ENCODE data around the gene LLCFC1.

The LLCFC1 gene

GRCh38 chr7:142942746-142943145, 3.5 kb downstream of the LLCFC1 start:
- Mint-ChIP-seq H3K36me3 (ENCODE audit: low read depth) (no peaks in the 10 kb centered on the region), H3K4me1 (ENCODE audit: low read depth) (no peaks in the 10 kb centered on the region), H3K27ac (no peak overlapping the region), H3K9me3 (no peaks in the 10 kb centered on the region), H3K4me3 (no peak overlapping the region), H3K27me3 (ENCODE audit: low read depth) (no peaks in the 10 kb centered on the region)

GRCh38 chr7:142943706-142944268, 4.5 kb downstream of the LLCFC1 start:
- Mint-ChIP-seq H3K36me3 (ENCODE audit: low read depth) (no peaks in the 10 kb centered on the region), H3K9me3 (no peaks in the 10 kb centered on the region), H3K27me3 (ENCODE audit: low read depth) (no peaks in the 10 kb centered on the region), H3K4me3 (no peak overlapping the region), H3K4me1 (ENCODE audit: low read depth) (no peaks in the 10 kb centered on the region), H3K27ac (no peak overlapping the region)

- Mint-ChIP-seq H3K9me3 (no peaks in the 10 kb centered on the region), H3K27me3 (ENCODE audit: low read depth) (no peaks in the 10 kb centered on the region), H3K36me3 (ENCODE audit: low read depth) (no peaks in the 10 kb centered on the region), H3K4me1 (ENCODE audit: low read depth) (no peaks in the 10 kb centered on the region), H3K4me3 (no peak overlapping the region), H3K27ac (no peak overlapping the region)
These were observed 5.7 kb downstream of the LLCFC1 start for GRCh38 chr7:142945001-142945400.

- Mint-ChIP-seq H3K4me1 (ENCODE audit: low read depth) (no peaks in the 10 kb centered on the region), H3K36me3 (ENCODE audit: low read depth) (no peaks in the 10 kb centered on the region), H3K4me3 (no peak overlapping the region), H3K27ac (no peak overlapping the region), H3K27me3 (ENCODE audit: low read depth) (peaks cover 6% of the 10 kb centered on the region), H3K9me3 (no peaks in the 10 kb centered on the region)
These were observed 9.3 kb downstream of the LLCFC1 start for GRCh38 chr7:142948603-142949002.

GRCh38 chr7:142950235-142950634, 11.0 kb downstream of the LLCFC1 start:
- H3K27me3 Mint-ChIP-seq (ENCODE audit: low read depth), result peaks cover 6% of the 10 kb centered on the region
- H3K36me3 Mint-ChIP-seq (ENCODE audit: low read depth), result no peaks in the 10 kb centered on the region
- no peak overlapping the region for H3K27ac Mint-ChIP-seq
- H3K4me3 Mint-ChIP-seq, result no peak overlapping the region
- H3K4me1 Mint-ChIP-seq (ENCODE audit: low read depth), result no peaks in the 10 kb centered on the region
- H3K9me3 Mint-ChIP-seq, result peaks cover 9% of the 10 kb centered on the region

DNA sequence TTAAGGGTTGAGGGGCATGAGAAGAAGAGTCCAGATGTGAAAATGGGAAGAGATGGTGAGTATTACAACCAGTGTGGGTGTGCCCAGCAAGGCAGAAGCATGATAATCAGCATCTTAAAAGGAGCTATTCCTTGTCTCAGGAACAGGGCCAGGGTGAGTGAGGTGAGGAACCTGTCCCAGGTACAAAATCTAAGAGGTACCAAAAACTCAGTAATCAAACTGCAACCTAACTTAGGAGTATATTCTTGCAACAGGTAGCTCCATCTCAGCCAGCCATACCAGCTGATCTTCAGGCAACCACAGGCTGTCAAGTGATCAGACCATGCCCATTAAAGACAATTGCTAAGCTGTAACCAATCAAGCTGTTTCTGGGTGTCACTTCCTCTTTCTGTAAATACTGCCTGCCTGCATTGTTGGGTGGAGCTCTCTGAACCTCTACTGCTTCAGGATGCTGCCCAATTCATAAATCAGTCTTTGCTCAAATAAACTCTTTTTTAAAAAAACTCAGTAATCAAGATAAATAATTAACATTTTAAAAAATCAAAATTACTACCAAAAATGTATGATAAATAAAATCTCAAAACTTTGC, 15.5 kb downstream of the LLCFC1 start:
- Mint-ChIP-seq H3K36me3 (ENCODE audit: low read depth) (peaks cover 2% of the 10 kb centered on the region), H3K27ac (no peak overlapping the region), H3K4me1 (ENCODE audit: low read depth) (no peaks in the 10 kb centered on the region), H3K27me3 (ENCODE audit: low read depth) (peaks cover 23% of the 10 kb centered on the region), H3K9me3 (peaks cover 17% of the 10 kb centered on the region), H3K4me3 (no peak overlapping the region)

GRCh38 chr7:142956951-142957623, 17.8 kb downstream of the LLCFC1 start:
- H3K27ac Mint-ChIP-seq, result no peak overlapping the region

DNA sequence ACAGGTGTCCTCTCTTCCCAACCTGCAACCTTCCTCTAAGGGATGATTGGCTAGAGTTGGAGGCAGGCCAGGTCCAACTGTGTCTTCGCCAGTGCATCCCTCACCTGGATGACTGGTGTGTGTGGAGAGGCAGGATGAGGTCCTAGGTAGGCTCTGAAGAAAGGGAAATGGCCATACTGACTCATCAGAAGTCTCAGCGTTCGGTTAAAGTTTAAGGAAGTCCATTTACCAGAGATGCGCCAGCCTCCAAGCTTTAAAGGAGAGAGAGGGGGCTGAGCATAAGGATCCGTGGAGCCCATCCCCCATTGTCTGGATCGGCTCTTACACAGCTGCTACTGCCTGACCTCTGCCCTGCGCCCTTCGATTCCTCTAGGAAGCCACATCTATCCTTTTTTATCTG, 18.4 kb downstream of the LLCFC1 start:
- Mint-ChIP-seq H3K36me3 (ENCODE audit: low read depth) (peaks cover 2% of the 10 kb centered on the region), H3K9me3 (peaks cover 17% of the 10 kb centered on the region), H3K27me3 (ENCODE audit: low read depth) (peaks cover 24% of the 10 kb centered on the region), H3K4me3 (no peak overlapping the region), H3K27ac (no peak overlapping the region), H3K4me1 (ENCODE audit: low read depth) (no peaks in the 10 kb centered on the region)

More at GRCh38 chr7:142956951-142957623, 17.8 kb downstream of the LLCFC1 start:
- H3K4me1 Mint-ChIP-seq (ENCODE audit: low read depth), result no peaks in the 10 kb centered on the region
- no peak overlapping the region for H3K4me3 Mint-ChIP-seq
- H3K27me3 Mint-ChIP-seq (ENCODE audit: low read depth), result peaks cover 24% of the 10 kb centered on the region
- H3K36me3 Mint-ChIP-seq (ENCODE audit: low read depth), result peaks cover 2% of the 10 kb centered on the region
- peaks cover 17% of the 10 kb centered on the region for H3K9me3 Mint-ChIP-seq

- H3K4me1 Mint-ChIP-seq (ENCODE audit: low read depth), result no peaks in the 10 kb centered on the region
- H3K36me3 Mint-ChIP-seq (ENCODE audit: low read depth), result peaks cover 2% of the 10 kb centered on the region
- H3K27ac Mint-ChIP-seq, result no peak overlapping the region
- H3K4me3 Mint-ChIP-seq, result no peak overlapping the region
- peaks cover 29% of the 10 kb centered on the region for H3K27me3 Mint-ChIP-seq (ENCODE audit: low read depth)
- peaks cover 12% of the 10 kb centered on the region for H3K9me3 Mint-ChIP-seq
These were observed 19.9 kb downstream of the LLCFC1 start for GRCh38 chr7:142959202-142959601.

DNA sequence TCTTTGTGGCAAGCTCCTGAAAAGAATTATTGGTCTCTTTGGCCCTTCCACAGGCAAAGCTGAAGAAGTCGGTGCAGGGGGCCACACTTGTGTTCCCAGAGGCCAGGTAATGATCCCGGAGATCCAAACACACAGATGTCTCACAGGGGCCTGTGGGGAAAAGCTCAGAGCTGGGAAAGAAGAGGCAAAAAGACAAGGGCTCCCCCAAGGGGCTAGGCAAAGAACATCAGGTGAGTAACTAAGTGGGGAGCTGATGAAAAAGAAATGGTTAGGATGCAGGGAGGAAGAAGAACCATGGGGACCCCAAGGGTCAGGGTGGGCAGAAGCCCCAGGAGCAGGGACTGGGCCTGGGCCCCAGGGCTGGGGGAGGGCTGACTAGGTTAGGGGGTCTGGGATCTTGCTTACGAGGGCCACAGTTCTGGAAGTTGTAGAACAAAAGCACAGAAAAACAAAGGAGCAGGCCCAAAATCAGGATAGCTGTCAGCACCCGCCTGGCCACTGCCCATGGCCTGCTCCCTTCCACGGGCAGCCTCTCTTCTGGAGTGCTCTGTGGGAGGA, 21.8 kb downstream of the LLCFC1 start:
- H3K36me3 Mint-ChIP-seq (ENCODE audit: low read depth), result no peaks in the 10 kb centered on the region
- H3K9me3 Mint-ChIP-seq, result peaks cover 2% of the 10 kb centered on the region
- no peak overlapping the region for H3K27ac Mint-ChIP-seq
- no peak overlapping the region for H3K4me3 Mint-ChIP-seq
- H3K27me3 Mint-ChIP-seq (ENCODE audit: low read depth), result peaks cover 24% of the 10 kb centered on the region
- H3K4me1 Mint-ChIP-seq (ENCODE audit: low read depth), result no peaks in the 10 kb centered on the region

DNA sequence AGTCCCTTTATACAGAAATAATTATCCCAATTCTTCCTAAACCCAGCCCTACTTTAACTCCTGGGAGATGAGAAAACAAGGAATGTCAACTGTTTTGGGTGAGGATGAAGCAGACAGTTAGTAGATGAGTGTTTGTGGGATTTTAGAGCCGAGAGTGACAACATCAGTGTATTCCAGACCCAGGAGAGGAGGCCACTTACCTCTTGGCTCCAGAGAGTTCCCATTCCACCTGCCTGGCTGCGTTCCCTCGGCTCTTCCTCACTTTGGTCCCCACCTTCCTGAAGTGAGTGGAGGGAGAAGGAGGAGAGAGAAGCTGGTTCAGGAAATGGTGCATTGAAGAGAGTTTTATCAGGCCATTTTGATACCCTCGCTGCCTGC, 22.3 kb downstream of the LLCFC1 start:
- H3K4me1 Mint-ChIP-seq (ENCODE audit: low read depth), result no peaks in the 10 kb centered on the region
- H3K27me3 Mint-ChIP-seq (ENCODE audit: low read depth), result peaks cover 22% of the 10 kb centered on the region
- H3K36me3 Mint-ChIP-seq (ENCODE audit: low read depth), result no peaks in the 10 kb centered on the region
- no peak overlapping the region for H3K4me3 Mint-ChIP-seq
- no peaks in the 10 kb centered on the region for H3K9me3 Mint-ChIP-seq
- H3K27ac Mint-ChIP-seq, result no peak overlapping the region

DNA sequence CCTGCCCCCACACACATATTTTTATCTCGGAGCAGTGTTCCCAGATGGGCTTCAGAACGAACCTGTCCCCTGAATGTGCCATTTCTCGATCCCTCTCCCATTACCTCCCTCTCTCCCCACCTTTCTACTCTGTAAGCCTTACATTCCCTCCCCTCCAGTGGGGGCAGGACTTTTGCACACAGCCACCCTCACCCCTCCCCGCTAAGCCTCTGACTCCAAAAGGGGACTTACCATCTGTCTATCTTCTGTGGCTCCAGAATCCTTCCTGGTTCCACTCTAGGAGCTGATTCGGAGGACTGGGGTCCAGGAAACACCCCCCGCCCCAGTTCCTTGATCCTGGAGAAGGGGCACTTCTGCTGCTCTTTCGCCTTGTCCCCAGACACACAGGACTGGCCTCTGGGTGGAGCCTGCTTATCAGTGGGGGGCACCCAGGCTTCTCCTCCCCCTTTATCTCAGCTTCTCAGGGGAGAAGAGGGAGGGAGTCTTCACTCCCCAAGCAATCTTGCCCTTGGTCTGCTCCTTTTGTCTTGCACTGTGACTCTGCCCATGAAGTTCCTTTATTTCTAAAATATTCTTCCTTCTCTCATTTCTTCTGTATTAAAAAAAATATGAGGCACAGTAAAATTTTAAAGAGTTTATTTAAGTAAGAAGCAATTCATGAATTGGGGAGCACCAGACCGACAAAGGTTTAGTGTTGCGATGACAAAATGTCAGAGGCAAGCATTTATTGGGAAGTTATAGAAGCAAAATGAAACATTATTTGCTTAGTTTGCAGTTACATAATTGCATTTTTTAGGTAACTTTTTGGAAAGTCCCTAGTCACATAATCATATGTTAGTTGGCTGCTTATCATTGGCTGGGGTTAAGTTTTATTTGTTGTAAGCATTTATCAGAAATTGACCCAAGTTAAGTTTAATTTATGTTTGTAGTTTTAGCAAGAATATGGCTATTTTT, 23.0 kb downstream of the LLCFC1 start, which contains the start of gene KEL:
Gene KEL (minus strand): TSS at position 391 of the 954 bp plus-strand sequence. CDS start 157 bp downstream, at position 234.
- Mint-ChIP-seq H3K27ac (no peak within 1 kb of the TSS), H3K4me1 (ENCODE audit: low read depth) (no peaks in the 10 kb centered on the region), H3K4me3 (no peak within 1 kb of the TSS), H3K36me3 (ENCODE audit: low read depth) (no peaks in the 10 kb centered on the region), H3K27me3 (ENCODE audit: low read depth) (peaks cover 22% of the 10 kb centered on the region), H3K9me3 (no peaks in the 10 kb centered on the region)

DNA sequence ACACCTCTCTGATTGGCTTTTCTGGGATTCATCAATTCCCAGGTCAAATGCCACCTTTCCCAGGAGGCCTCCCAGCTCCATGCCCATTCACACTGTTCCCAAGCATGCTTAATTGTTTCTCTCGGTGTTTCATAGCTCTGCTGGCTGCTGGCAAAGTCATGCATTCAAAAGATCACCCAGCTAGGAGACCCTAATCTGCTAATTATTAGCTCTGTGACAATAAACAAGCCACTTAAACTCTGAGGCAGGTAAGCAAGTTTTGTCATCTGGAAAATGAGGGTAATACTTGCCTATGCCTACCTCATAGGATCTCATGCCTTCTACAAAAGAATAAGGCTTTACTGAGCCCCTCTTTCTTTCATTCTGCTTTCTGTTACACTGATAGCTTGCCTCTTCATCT, 23.7 kb downstream of the LLCFC1 start:
- no peaks in the 10 kb centered on the region for H3K9me3 Mint-ChIP-seq
- H3K36me3 Mint-ChIP-seq (ENCODE audit: low read depth), result no peaks in the 10 kb centered on the region
- H3K4me3 Mint-ChIP-seq, result no peak overlapping the region
- peaks cover 22% of the 10 kb centered on the region for H3K27me3 Mint-ChIP-seq (ENCODE audit: low read depth)
- H3K27ac Mint-ChIP-seq, result no peak overlapping the region
- no peaks in the 10 kb centered on the region for H3K4me1 Mint-ChIP-seq (ENCODE audit: low read depth)

DNA sequence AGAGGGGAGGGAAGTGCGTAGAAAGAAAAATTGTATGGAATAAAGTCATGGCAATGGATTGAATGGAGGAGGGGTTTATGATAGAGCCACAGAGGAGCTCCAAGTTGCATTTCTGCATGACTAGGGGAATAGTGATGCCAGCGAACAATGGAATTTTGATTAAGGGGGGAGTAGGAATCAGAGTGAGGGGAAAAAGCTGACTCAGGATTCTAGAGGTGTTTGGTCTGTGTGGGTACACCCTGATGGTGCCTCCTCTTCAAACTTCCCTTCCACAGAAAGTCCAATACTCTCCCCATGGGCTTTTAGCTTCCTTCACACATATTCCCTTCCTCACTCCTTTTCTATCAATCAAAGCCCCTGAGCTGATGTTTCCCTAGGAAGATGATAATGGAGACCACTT, 24.7 kb downstream of the LLCFC1 start:
- peaks cover 23% of the 10 kb centered on the region for H3K27me3 Mint-ChIP-seq (ENCODE audit: low read depth)
- no peak overlapping the region for H3K27ac Mint-ChIP-seq
- H3K9me3 Mint-ChIP-seq, result no peaks in the 10 kb centered on the region
- no peaks in the 10 kb centered on the region for H3K4me1 Mint-ChIP-seq (ENCODE audit: low read depth)
- no peak overlapping the region for H3K4me3 Mint-ChIP-seq
- no peaks in the 10 kb centered on the region for H3K36me3 Mint-ChIP-seq (ENCODE audit: low read depth)
